GM18507 (cell line): ENCODE measurements around the gene LMBR1.
"Not testable (repeated sequence)": the region's sequence is repeated elsewhere in the genome, so short reads cannot be mapped to it uniquely, and the experiment has no call there.

Source experiments
- DNase-seq: peaks from one replicate; pipeline ENCODE4 v3.0.0; 2011; ENCODE audit warnings: low read depth; ENCODE audit not compliant: insufficient read length; ENCODE audit errors: extremely low spot score
- FAIRE-seq: peaks from 2 replicates; lab custom pipeline; 2011; peaks lifted over from hg19 to GRCh38; lab: Jason Lieb, UNC

The LMBR1 gene

DNA sequence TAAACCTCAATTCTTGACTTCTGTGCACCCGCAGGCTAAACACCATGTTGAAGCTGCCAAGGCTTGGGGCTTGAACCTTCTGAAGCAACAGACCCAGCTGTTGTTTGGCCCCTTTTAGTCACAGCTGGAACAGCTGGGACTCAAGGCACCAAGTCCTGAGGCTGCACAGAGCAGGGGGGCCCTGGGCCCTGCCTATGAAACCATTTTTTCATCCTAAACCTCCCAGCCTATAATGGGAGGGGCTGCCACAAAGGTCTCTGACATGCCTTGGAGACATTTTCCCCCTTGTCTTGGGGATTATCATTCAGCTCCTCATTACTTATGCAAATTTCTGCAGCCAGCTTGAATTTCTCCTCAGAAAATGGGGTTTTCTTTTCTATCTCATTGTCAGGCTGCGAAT lies 31.8 kb downstream of the LMBR1 start:
- DNase-seq (no peak), FAIRE-seq (no peak)

DNA sequence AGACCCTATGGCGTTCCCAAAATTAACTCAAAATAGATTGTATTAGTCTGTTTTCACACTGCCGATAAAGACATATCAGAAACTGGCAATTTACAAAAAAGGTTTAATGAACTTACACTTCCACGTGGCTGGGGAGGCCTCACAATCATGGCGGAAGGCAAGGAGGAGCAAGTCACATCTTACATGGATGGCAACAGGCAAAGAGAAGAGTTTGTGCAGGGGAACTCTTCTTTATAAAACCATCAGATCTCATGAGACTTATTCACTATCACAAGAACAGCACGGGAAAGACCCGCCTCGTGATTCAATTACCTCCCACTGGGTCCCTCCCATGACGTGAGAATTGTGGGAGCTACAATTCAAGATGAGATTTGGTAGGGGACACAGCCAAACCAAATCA lies 32.9 kb downstream of the LMBR1 start:
- DNase-seq, FAIRE-seq: not testable (repeated sequence)

DNA sequence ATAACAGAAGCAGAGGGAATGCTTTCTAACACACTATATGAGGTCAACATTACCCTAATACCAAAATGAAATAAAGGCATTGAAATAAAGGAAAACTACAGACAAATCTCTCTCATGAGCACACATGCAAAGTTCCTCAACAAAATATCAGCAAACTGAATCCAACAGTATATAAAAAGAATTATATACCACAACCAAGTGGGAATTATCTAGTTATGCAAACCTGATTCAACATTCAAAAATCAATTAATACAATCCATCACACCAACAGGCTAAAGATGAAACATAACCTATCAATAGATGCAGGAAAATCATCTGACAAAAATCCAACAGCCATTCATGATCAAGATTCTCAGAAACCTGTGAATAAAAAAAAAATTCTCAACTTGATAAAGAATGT lies 34.5 kb downstream of the LMBR1 start:
- FAIRE-seq = no peak
- DNase-seq = no peak

DNA sequence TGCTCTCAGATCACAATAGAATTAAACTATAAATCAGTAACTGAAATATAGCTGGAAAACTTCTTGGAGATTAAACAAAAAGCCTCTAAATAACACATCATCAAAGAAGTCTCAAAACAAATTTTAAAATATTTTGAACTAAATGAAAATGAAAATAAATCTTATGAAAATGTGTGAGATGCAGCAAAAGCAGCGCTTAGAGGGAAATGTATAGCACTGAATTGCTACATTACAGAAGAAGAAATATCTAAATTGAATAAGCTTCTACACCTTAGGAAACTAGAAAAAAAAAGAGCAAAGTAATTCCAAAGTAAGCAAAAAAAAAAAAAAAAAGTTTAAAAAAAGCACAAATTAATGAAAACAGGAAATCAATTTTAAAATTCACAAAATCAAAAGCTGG lies 35.2 kb downstream of the LMBR1 start:
- FAIRE-seq (no peak), DNase-seq (no peak)

DNA sequence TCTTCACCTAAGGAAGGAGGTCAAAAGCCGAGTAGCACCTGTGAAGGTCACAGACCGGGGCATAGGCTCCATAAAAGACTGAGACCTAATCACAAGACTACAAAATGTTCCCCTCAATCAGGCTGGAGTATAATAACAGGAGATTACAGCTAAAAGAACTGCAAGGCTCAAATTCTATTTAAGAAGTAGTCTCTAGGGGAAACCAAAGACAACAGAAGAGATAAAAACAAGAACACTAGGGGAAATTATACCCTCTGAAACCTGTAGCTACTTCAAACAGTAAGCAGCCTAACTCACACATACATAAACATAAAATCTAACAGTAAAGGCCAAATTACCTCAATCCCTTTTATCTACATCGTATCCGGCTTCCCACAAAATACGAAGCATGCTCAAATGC lies 38.3 kb downstream of the LMBR1 start:
- DNase-seq (no peak), FAIRE-seq (no peak)

DNA sequence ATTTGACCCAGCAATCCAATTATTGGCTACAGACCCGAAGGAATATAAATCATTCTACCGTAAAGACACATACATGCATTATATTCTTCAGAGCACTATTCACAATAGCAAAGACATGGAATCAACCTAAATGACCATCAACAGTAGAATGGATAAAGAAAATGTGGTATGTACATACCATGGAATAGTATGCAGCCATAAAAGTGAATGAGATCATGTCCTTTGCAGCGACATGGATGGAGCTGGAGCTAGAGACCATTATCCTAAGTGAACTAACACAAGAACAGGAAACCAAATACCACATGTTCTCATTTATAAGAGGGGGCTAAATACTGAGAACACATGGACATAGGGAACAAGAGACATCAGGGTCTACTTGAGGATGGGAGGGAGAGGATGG lies 44.0 kb downstream of the LMBR1 start:
- no peak for DNase-seq
- FAIRE-seq = no peak

DNA sequence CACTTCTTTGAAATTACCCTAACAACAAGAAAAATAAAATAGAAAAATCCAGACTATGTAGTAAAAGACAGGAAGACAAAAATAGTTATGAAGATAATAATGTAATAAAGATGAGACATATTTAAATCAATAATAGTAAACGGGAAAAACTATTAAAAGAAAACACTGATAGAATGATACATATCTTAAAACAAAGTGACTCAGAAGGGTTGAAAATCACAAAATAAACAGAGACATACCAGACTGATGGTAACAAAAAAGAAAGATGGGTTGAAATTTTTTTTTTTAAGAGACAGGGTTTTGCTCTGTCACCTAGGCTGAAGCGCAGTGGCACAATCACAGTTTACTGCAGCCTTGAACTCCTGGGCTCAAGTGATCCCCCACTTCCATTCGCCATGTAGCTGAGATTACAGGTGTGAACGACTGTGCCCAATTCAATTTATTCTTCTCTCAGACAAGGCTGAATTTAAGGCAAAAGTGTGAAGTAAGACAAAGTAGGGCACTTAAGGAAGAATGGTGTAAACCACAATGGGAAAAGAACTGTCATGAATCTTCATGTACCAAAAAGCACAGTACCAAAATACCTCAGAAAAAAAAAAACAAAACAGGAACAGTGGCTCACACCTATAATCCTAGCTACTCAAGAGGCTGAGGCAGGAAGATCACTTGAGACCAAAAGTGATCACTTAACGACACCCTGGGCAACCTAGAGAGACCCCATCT lies 47.4 kb downstream of the LMBR1 start:
- FAIRE-seq (no peak), DNase-seq (no peak)

DNA sequence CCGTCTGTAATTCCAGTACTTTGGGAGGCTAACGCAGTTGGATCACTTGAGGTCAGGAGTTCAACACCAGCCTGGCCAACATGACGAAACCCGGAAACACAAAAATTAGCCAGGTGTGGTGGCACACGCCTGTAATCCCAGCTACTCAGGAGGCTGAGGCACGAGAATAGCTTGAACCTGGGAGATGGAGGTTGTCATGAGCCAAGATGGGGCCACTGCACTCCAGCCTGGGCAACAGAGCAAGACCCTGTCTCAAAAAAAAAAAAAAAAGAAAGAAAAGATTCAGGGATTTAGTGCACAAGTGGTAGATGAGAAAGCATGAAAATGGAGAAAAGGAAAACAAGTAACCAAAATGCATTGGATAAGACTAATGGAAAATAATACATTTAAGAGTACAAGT lies 49.4 kb downstream of the LMBR1 start:
- DNase-seq, FAIRE-seq: not testable (repeated sequence)

DNA sequence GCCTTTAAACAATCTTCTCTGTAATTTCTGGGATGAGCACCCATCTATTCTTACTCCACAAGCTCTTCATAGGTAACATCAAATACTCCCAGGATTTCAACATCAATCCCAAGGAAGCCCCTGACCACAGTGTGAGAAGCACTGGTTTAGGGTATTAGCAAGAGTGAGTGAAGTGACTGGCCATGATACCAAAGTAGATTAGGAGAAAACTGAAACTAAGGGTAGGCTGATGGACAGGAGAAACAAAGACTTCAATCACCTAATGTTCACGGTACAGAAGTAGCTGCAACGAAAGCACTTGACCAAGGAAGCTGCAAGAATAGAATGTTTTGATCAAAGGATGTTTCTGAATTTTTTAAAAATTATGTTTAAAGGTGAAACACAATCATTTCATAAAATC lies 49.8 kb downstream of the LMBR1 start:
- FAIRE-seq (no peak), DNase-seq (no peak)

DNA sequence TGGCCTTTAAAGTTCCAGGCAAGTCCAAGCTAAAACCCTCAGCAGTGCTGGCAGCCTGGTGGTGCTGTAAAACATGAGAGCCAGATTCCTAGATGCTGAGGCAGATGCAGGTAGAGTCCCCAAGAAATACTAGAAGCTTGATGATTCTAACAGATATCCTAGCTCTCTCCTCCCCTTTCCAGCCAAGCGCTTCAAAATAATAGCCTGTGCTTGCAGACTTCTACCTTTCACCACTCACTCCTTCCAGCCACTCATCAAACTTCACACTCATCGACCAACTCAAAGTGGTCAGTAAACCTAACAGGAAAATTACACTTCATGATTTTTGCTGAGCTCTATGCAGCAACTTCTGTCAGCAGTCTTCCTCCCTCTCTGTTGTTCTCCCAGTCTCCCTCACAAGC lies 50.2 kb downstream of the LMBR1 start:
- no peak for DNase-seq
- no peak for FAIRE-seq

DNA sequence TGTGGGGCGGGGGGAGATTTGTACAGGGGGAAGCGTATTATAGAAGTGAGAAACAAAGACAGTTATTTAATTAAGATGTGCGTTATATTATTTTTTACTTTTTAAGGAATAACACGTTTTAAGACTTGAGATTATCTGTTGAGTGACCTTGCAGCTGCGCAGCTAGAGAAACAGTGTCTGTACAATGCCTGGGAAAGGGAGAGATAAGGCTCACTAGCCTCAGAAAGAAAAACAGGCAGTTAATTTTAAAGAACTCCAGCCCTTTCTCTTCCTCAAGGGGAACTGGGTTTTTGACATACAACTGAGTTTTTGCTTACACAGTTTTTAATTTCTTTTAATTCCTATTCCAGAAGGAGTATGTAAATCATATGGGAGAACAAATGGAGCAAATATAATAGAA lies 50.7 kb downstream of the LMBR1 start:
- DNase-seq (no peak), FAIRE-seq (no peak)

DNA sequence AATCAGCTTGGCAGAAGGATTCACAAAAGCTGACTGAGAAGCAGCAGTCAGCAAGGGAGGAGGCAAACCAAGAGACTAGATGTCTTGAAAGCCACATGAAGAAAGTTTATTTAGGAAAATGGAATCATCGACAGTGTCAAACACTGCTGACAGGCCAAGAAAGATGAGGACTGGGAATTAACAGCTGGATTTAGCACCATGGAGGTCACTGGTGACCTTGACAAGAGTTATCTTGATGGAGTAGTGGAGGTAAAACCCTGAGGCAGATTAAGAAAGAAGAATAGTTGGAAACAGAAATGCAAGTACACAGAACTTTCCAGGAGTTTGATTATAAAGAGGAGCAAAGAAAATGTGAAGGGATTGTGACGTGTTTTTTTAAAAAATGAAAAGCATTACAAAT lies 51.5 kb downstream of the LMBR1 start:
- FAIRE-seq = no peak

DNA sequence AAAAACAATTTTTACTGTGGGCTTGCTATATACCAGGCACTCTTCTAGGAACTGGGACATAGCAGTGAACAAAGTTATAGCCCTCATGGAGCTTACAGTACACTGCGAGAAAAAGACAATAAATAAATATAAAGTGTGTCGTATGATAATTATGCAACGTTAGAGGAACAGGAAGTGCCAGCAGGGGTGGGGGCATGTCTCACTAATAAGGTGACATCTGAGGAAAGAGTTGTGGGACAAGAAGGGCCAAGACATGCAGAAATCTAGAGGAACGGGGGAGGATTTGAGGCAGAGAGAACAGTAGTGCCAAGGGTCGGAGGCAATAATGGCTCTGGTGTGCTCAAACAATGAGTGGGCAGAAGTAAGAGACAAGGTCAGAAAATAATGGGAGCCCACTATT lies 52.8 kb downstream of the LMBR1 start:
- FAIRE-seq = no peak
- no peak for DNase-seq

More for the DNA sequence above, 51.5 kb downstream of the LMBR1 start:
- no peak for DNase-seq

DNA sequence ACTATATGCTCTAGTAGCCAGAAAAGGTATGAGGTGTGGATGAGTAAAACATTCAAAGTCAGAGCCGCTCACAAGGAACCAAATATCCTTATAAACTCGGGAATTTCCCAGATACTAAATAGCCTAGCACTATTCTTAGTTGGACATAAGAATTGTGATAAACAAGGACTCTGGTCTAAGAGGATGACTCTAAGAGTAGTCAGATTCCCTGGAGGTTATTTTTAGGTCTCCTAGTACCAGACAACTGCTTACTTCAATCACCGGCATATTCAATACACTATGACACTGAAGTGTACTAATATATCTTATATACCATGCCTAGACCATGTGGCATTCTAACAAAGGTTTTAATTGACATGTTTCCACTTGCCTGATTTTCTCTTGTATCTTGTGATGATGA lies 56.5 kb downstream of the LMBR1 start:
- DNase-seq = no peak
- no peak for FAIRE-seq

DNA sequence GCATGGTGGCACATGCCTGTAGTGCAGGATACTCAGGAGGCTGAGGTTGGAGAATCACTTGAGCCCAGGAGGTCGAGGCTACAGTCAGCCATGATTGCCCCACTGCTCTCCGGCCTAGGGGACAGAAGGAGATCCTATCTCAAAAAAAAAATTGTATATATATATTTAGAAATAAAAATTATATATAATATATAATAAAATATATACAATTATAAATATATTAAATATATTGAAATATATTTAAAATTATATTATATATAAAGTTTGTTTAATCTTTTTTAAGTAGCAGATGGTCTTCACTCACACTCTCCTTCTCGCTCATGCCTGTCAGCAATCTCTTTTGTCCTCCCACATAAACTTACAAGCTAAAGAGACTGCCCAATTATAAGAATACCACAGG lies 58.5 kb downstream of the LMBR1 start:
- DNase-seq (no peak), FAIRE-seq (no peak)

DNA sequence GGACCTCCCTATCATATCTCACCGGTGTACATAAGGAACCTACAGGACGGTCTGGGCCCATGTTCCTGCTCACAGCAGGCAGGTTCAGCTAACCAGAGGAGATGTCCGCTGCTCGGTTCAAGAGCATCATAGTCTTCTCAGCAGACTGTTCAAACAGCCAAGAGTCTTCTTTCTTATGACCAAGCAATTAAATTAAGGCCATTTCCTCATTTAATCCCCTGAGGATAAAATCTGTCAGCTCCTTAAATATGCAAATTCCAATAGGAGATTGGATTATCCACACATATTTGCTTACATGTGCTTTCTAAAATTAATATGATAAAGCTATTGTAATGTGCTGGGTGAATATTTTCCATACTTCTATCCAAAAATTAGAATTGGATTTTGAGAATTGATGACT lies 59.7 kb downstream of the LMBR1 start:
- no peak for FAIRE-seq

DNA sequence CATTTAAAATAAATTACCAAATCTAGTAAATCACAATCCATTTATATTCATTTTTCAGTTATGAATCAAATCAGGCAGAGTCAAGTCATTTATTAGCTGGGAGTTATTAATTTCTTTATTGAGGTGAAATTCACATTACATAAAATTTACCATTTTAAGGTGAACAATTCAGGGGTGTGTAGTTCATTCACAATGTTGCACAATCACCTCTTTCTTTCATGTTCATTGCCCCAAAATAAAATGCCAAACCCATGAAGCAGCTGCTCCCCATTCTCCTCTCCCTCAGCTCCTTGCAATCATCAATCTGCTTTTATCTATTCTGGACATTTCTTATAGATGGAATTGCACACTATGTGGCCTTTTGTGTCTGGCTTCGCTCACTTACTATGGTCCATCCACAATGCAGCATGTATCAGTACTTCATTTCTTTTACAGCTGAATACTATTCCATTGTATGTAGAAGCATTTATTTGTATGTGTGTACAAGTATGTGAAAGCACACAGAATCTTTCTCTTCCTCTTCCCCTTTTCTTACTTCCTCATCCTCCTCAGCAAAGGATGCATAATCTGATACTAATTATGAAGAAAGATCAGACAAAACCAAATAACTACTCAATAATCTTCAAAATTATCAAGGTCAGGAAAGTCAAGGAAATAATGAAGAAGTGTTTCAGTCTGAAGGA lies 60.6 kb downstream of the LMBR1 start:
- no peak for DNase-seq
- FAIRE-seq = peak; percentile 51

More for the DNA sequence above, 59.7 kb downstream of the LMBR1 start:
- no peak for DNase-seq

DNA sequence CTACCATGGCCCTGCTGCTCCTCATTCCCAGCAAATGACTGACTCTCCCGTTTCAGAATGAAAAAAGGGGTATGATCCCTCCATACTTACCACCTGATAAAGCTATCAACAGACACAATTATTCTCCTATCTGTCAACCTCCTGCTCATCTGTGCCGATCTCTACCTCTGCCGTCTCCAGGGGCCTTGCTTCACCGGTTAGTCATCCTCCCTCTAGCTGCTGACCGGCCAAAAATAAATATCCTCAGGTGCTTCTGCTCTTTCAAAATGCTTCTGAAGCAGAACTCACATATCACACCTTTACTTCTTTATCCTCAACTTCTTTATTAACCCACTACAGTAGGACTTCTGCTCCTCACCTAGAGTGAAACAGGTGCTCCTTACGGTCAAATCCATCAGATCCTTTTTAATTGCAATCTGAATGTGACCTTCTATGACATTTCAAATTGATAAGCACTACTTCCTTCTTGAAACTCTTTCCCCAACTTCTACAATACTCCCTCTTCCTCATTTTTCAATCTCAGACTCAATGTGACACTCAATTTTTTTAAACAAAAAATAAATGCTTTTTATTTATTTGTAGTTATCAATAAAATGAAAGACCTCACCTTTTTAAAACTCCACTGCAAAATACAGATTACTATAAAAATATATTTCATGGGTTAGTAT lies 63.2 kb downstream of the LMBR1 start:
- FAIRE-seq (peak; percentile 15), DNase-seq (no peak)

DNA sequence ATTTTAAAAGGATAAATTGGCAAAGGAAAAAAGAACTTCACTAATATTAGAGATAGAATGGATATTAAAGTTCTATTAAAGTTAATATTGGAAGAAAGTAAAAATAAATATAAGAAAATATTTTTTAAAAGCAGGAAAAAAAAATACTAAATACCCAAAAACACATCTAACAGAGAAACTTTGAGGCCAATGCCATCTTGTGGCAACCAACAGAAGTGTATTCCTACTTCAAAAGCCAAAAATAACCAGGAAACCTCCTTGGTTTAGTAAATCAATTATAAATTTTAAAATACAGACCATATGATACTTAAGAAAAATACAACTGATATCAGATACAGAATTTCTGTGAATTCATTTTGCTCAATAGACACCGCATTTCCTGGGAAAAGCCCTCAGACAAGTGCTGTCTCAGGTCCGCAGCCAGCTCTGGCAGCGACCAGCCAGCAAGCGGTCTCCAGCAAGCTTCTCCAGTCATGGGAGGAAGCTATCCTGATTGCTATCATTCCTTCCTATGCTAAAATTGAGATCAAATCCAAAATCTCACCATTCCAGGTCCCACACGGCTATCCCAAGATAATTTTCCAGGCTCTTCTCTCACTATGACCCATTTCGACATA lies 65.3 kb downstream of the LMBR1 start:
- DNase-seq (no peak), FAIRE-seq (no peak)

DNA sequence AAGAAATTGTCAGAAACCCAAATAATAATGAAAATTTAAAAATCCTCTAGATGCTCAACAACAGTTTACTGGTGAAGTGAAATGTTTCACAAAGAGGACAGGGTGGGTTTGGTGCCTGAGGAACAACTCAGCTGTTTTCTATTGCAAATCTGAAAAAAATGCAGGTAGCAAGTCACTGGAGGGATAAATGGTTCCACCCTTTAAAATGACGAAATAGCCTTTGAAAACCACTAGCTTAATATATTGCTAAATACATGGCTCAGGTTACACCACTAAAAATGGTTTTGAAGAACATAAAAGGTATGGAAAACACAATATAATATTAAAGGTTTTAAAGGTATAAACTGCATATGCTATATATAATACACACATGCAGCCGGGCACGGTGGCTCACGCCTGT lies 69.5 kb downstream of the LMBR1 start:
- FAIRE-seq = no peak
- DNase-seq = no peak
